GM19043 (cell line): ENCODE measurements around the gene DUSP10.

ENCODE experiments used
- ATAC-seq: cut with Tn5 transposase; IDR thresholded peaks from one replicate; pipeline ENCODE4 v1.9.1; 2021; ENCODE audit warnings: low read depth; ENCODE audit not compliant: unreplicated experiment

DUSP10 gene

DNA sequence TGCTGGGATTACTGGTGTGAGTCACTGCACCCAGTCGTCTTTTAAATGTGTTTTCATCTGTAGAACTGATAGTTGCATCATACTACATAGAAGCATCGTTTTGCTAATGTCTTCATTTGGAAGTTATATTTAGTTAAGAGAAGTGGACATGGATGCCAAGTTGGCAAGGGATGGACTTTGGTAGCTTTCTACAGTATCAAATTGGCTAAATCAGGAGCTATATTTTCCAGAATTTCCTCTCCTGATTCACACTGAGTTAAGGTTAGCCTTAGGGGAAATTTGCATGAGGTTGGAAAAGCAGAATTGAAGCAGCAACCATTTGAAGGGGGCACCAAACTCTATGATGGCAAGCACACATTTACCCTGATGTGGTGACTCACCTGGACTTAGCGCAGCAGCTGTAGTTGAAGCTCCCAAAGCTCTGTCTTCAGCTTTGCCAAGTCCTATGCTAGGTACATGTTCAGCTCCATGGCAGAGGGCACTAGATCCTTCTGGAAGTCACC is 43.9 kb downstream of the DUSP10 start:
- ATAC-seq = no peak

DNA sequence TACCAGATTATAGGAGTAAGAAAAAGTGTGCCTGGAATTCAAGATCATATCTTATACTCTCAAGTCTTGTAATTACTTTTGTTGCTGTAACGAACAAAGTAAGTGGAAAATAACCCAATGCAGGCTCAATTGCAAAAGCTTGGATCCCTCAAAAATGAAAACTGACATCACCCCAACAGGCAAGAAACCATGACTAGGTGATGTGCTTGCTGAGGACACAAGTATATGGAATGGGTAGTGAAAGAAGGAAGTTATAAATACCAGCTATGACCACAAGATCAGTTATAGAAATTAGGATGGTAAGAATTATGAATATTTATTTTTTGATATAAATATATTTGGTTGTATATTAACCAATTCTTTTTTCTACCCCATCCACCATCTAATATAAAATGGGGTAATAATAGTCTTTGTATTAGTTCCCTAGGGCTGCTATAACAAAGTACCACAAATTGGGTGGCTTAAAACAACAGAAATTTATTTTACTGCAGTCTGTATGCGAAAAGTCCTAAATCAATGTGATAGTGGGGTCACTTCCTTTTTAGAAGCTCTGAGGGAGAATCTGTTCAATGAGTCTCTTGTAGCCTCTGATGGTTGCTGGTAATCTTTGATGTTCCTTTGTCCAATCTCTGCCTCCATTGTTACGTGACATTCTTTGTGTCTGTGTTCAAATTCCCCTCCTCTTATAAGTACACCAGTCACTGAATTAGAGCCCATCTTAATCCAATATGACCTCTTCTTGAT is 45.0 kb downstream of the DUSP10 start:
- no peak for ATAC-seq

- no peak for ATAC-seq
These were observed 45.9 kb downstream of the DUSP10 start for GRCh38 chr1:221696027-221696426.

DNA sequence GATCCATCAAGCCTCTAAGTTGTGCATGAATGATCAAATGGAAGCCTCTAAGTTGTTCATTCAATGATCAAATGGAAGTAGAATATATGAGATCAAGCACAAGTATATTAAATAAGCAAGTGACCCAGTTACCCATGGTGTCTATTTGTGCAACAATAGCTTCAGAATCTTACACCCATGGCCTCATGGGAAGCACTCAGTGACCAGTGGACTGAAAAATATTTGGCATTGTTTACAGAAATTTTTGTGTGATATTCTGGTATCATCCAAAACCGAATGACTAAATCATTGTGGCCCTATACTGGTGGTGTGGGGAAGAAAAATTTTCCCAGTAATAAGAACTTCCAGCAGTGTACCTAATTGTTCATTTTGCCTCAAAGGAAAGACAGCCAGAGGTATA is 46.6 kb downstream of the DUSP10 start:
- ATAC-seq = no peak

DNA sequence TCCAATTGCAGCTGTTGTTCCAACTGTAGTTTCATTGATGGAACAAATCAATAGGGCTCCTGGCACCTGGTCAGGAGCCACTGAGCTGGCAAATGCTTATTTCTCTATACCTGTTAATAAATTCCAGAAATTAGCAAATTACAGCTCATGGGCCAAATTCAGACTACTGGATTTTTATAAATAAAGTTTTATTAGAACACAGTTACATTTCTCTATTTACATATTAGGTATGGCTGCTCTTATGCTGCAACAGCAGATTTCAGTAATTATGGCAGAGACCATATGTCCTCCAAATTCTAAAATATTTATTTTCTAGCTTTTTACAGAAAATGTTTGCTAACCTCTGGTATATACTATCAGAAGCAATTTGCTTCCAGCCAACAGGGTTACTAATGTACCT is 47.8 kb downstream of the DUSP10 start:
- ATAC-seq = no peak

- ATAC-seq = no peak
These were observed 48.8 kb downstream of the DUSP10 start for GRCh38 chr1:221693087-221693486.

- ATAC-seq = no peak
These were observed 49.2 kb downstream of the DUSP10 start for GRCh38 chr1:221692643-221693042.

- no peak for ATAC-seq
These were observed 50.6 kb downstream of the DUSP10 start for GRCh38 chr1:221691261-221691660.

GRCh38 chr1:221690858-221691257 is 51.0 kb downstream of the DUSP10 start:
- no peak for ATAC-seq

DNA sequence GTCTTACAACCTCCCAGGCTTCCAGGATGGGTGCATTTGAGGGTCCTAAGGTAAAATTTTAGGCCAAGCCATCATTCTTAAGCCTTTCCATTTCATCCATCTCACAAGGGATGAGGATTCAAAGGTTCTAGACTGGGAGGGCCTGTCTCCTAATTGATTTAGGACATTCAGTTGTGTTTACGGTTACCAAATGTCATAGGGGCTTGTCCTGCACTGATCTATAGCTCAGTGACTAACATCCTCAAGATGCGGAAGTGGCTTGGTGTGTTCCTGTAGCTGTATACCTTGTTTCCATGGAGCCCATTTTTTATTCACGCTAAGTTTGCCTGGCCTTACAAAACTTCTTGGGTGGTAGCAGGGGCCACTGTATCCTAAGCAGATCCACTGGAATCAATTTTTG is 52.8 kb downstream of the DUSP10 start:
- no peak for ATAC-seq

- ATAC-seq = no peak
These were observed 53.4 kb downstream of the DUSP10 start for GRCh38 chr1:221688488-221688843.

GRCh38 chr1:221687836-221688487 is 53.9 kb downstream of the DUSP10 start:
- ATAC-seq = no peak

GRCh38 chr1:221683681-221684080 is 58.2 kb downstream of the DUSP10 start:
- ATAC-seq = no peak

DNA sequence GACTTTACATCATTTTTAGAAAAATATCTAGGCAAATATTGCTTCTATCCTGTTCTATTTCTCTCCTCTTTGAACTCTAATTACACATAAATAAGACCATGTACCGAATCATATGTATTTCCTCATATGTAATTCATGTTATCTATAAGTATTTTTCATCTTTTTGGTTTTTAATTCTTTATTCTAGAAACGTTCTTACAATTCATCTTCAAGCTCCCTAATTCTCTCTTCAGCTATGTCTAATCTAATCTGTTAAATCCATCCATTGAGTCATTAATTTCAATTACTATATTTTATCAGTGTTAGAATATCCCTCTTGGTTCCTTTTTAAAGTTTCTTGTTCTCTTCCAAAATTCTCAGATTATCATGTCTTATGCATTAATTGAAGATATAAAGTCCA is 61.8 kb downstream of the DUSP10 start:
- ATAC-seq = no peak

- no peak for ATAC-seq
These were observed 63.9 kb downstream of the DUSP10 start for GRCh38 chr1:221678014-221678413.

DNA sequence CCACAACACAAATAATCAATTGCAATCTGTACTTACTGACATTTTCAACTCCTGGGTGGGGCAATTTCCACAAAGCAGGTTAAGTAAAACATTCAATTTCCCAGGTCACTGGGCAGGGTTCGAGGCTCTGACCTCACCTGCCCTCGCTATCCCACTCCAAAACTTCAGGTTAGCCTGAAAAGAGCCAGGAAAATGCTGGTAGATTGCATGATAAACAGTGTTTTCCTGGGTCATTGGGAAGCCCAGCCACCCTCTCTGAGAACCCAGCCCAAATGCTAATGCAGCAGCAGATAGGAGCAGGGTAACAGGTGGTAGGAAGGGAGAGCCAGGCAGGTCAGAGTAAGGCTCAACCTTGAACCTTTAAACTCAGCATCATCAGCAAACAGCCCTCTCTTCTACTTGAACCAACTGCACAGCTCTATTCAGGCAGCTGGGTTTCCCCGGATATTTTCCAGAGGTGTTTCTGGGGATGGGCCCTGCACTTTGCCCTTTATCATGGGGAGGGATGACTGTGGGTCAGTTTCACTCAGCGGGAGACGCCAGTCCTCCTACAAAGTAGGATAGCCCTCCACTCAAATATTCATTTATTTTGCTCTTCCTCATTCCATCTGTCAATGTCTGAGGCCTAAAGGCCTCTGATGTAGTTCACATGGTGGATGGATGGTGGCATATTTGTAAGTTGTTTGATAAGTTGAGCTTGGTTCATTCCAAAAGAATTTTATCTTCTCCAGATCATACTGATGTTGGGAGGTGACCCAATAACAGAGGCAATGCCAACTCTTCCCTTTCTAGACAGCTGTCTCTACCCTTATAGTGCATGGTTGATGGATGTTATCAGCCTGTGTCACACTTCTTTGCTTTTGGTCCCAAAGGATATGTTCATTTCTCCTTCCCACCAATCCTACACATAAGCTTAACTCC is 65.7 kb downstream of the DUSP10 start:
- ATAC-seq = no peak

DNA sequence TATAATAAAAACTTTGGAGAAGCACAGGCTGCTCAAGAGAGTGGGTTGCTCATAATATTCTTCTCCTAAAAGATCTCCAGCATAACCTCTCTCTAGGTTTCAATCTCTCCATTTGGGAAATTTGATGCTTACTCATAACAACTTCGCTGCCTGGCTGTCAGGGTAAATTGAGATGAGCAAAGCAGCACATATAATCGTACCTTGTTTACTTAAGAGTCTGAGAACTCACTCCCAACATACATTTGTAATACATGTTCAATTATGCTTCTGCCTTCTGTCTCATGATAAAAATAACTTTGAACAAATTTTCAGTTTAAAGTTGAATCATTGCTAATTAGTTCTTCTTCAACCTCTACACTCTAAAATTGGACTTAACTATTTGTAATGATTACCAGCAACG is 68.9 kb downstream of the DUSP10 start:
- no peak for ATAC-seq

DNA sequence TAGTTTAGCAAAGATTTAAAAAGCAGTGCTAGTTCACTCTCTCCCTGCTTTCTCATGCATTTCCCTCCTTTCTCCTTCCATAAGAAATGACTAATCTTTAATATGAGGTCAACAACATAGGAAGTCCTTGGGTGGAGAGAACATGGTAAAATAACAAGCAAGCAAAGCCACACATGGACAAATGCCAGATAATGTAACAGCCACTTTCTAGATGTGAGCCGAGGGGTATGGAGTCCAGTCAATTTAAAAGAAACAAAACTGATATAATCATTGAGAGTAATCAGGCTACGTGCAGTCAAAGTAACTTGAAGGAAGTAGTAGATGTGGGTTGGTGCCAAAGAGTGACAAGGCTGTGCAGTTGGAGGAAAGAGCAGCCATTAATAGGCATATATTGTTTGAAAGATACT is 69.6 kb downstream of the DUSP10 start:
- no peak for ATAC-seq

DNA sequence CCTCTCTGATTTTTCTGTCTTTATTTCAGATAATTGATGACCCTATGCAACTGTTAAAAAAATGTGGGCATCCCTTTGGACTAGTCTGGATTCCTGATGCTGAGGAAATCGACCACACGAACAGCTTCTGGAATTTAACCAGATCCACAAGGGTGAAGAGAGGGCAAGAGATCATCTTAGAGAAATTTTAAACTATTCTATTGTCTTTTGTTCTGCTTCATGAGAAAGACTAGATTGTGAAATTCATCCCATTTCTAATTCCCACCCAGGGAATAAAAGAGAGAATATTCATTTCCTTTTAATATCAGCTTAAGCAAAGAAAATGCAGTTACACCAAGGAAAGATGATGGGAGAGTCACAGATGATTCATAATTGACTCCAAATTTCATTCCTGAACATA is 71.8 kb downstream of the DUSP10 start:
- no peak for ATAC-seq

GRCh38 chr1:221669441-221669840 is 72.4 kb downstream of the DUSP10 start:
- no peak for ATAC-seq

- ATAC-seq = peak; percentile 92
These were observed 74.4 kb downstream of the DUSP10 start for GRCh38 chr1:221667504-221667903.
